ACC112 (cell line): Measurements from ENCODE around the gene CHCHD10.

ENCODE experiments used
- H2AFZ ChIP-seq: fragments of 200-600 bp; sonication (generic); one replicate; pipeline ENCODE4 v1.6.0; 2017; ENCODE audit warnings: antibody characterized with exemption, low read length; ENCODE audit not compliant: unreplicated experiment
- H3K27ac ChIP-seq: fragments of 200-600 bp; sonication (generic); 2 replicates; pipeline ENCODE4 v1.5.1; 2014; ENCODE audit warnings: low read depth, mild to moderate bottlenecking, antibody characterized with exemption, low read length, moderate library complexity
- H3K27me3 ChIP-seq: fragments of 200-600 bp; sonication (generic); 2 replicates; pipeline ENCODE4 v1.6.1; 2014; ENCODE audit warnings: mild to moderate bottlenecking, antibody characterized with exemption, low read length, moderate library complexity, mixed read lengths; ENCODE audit not compliant: insufficient read depth
- H3K36me3 ChIP-seq: fragments of 200-600 bp; sonication (generic); 2 replicates; pipeline ENCODE4 v1.6.1; 2016; ENCODE audit warnings: mild to moderate bottlenecking, antibody characterized with exemption, low read length, moderate library complexity, mixed read lengths; ENCODE audit not compliant: insufficient read depth
- H3K4me1 ChIP-seq: fragments of 200-600 bp; sonication (generic); one replicate; pipeline ENCODE4 v1.6.1; 2016; ENCODE audit warnings: low read length, mixed read lengths; ENCODE audit not compliant: insufficient read depth, unreplicated experiment, control insufficient read depth
- H3K4me3 ChIP-seq: fragments of 200-600 bp; sonication (generic); 2 replicates; pipeline ENCODE4 v1.5.1; 2014; ENCODE audit warnings: mild to moderate bottlenecking, low read depth, low read length
- H3K79me2 ChIP-seq: fragments of 200-600 bp; sonication (generic); one replicate; pipeline ENCODE4 v1.6.0; 2016; ENCODE audit warnings: low read length; ENCODE audit not compliant: control insufficient read depth, unreplicated experiment, insufficient read depth

Gene CHCHD10

GRCh38 chr22:23786752-23787599 lies 19.2 kb upstream of the CHCHD10 start, which contains the start of gene SMARCB1:
Gene SMARCB1, plus strand, starts transcription at chr22:23786966. Its CDS starts 204 bp downstream, at chr22:23787170.
- peaks cover 9% of the 10 kb centered on the region for H3K4me1 ChIP-seq

GRCh38 chr22:23786261-23786710 lies 18.5 kb upstream of the CHCHD10 start:
- peak overlapping the region; percentile 88 for H3K4me3 ChIP-seq
- H2AFZ ChIP-seq = peak overlapping the region; percentile 33
- H3K36me3 ChIP-seq = no peaks in the 10 kb centered on the region
- H3K79me2 ChIP-seq = peaks cover 34% of the 10 kb centered on the region
- H3K27ac ChIP-seq = peak overlapping the region; percentile 97
- no peaks in the 10 kb centered on the region for H3K27me3 ChIP-seq
- peaks cover 15% of the 10 kb centered on the region for H3K4me1 ChIP-seq

More at GRCh38 chr22:23786752-23787599, 19.2 kb upstream of the CHCHD10 start, which contains the start of gene SMARCB1:
- Histone ChIP-seq H3K4me3 (peak within 1 kb of the TSS; percentile 88), H3K27me3 (no peaks in the 10 kb centered on the region), H3K79me2 (peaks cover 41% of the 10 kb centered on the region), H2AFZ (peak within 1 kb of the TSS; percentile 98), H3K36me3 (no peaks in the 10 kb centered on the region), H3K27ac (peak within 1 kb of the TSS; percentile 97)

- no peak overlapping the region for H3K4me3 ChIP-seq
- H3K27me3 ChIP-seq = no peaks in the 10 kb centered on the region
- H3K4me1 ChIP-seq = peaks cover 18% of the 10 kb centered on the region
- H2AFZ ChIP-seq = no peak overlapping the region
- H3K27ac ChIP-seq = no peak overlapping the region
- no peaks in the 10 kb centered on the region for H3K36me3 ChIP-seq
- peaks cover 18% of the 10 kb centered on the region for H3K79me2 ChIP-seq
These were observed 16.5 kb upstream of the CHCHD10 start for GRCh38 chr22:23784215-23784732.

GRCh38 chr22:23783265-23784150 lies 15.7 kb upstream of the CHCHD10 start:
- no peak overlapping the region for H2AFZ ChIP-seq
- peaks cover 11% of the 10 kb centered on the region for H3K79me2 ChIP-seq
- H3K27ac ChIP-seq = no peak overlapping the region
- no peaks in the 10 kb centered on the region for H3K27me3 ChIP-seq
- H3K4me1 ChIP-seq = peaks cover 18% of the 10 kb centered on the region
- H3K36me3 ChIP-seq = no peaks in the 10 kb centered on the region
- no peak overlapping the region for H3K4me3 ChIP-seq

- Histone ChIP-seq H2AFZ (no peak overlapping the region), H3K27ac (no peak overlapping the region), H3K27me3 (no peaks in the 10 kb centered on the region), H3K4me3 (no peak overlapping the region), H3K79me2 (peaks cover 3% of the 10 kb centered on the region), H3K36me3 (no peaks in the 10 kb centered on the region), H3K4me1 (peaks cover 14% of the 10 kb centered on the region)
These were observed 14.9 kb upstream of the CHCHD10 start for GRCh38 chr22:23782703-23783102.

- Histone ChIP-seq H3K4me3 (no peak overlapping the region), H3K27me3 (no peaks in the 10 kb centered on the region), H3K79me2 (no peaks in the 10 kb centered on the region), H3K27ac (no peak overlapping the region), H2AFZ (no peak overlapping the region), H3K4me1 (peaks cover 14% of the 10 kb centered on the region), H3K36me3 (no peaks in the 10 kb centered on the region)
These were observed 14.5 kb upstream of the CHCHD10 start for GRCh38 chr22:23782252-23782651.

GRCh38 chr22:23781511-23782183 lies 13.9 kb upstream of the CHCHD10 start:
- no peak overlapping the region for H3K4me3 ChIP-seq
- H3K27me3 ChIP-seq = no peaks in the 10 kb centered on the region
- H3K79me2 ChIP-seq = no peaks in the 10 kb centered on the region
- H3K36me3 ChIP-seq = no peaks in the 10 kb centered on the region
- peaks cover 14% of the 10 kb centered on the region for H3K4me1 ChIP-seq
- peak overlapping the region; percentile 25 for H2AFZ ChIP-seq
- 0 out of 2 replicates have a peak overlapping the region, but pooled peaks have one; percentile 36 for H3K27ac ChIP-seq

- H2AFZ ChIP-seq = peak overlapping the region; percentile 25
- no peaks in the 10 kb centered on the region for H3K79me2 ChIP-seq
- H3K4me1 ChIP-seq = peaks cover 9% of the 10 kb centered on the region
- no peaks in the 10 kb centered on the region for H3K27me3 ChIP-seq
- 0 out of 2 replicates have a peak overlapping the region, but pooled peaks have one; percentile 36 for H3K27ac ChIP-seq
- no peaks in the 10 kb centered on the region for H3K36me3 ChIP-seq
- no peak overlapping the region for H3K4me3 ChIP-seq
These were observed 13.3 kb upstream of the CHCHD10 start for GRCh38 chr22:23781065-23781464.

- no peak overlapping the region for H2AFZ ChIP-seq
- H3K36me3 ChIP-seq = no peaks in the 10 kb centered on the region
- no peaks in the 10 kb centered on the region for H3K79me2 ChIP-seq
- H3K27ac ChIP-seq = no peak overlapping the region
- peaks cover 9% of the 10 kb centered on the region for H3K4me1 ChIP-seq
- H3K4me3 ChIP-seq = no peak overlapping the region
- no peaks in the 10 kb centered on the region for H3K27me3 ChIP-seq
These were observed 12.5 kb upstream of the CHCHD10 start for GRCh38 chr22:23780146-23780748.
